ENCODE measurements around the gene HAP1. TPM values are rescaled to one million over a fixed set of nuclear protein-coding genes. Genes with fewer than 3 reads are reported as not detected.
"Not testable (repeated sequence)": the region's sequence is repeated elsewhere in the genome, so short reads cannot be mapped to it uniquely, and the experiment has no call there.

The HAP1 gene
- total RNA-seq, 1 donor from 2014 or later, result 0.96 TPM

DNA sequence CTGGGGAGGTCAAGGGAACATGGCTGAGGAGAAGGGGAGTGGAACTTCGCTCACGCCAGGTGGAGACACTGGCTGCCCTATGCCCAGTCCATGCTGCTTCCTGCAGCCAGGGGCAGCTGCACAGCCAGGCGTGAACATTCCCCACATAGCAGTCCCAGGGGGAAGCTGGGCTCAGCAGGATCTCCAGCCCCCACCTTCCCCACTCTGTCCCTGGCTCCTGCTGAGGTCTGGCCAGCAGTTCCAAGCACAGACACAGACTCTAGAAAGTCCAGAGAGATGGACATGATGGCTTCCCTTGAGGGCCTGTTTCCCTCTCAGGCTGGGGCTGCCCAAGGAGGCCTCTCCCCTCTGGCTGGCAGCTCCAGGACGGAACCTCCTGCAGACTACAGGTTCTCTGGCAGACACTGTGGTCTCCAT, 42.7 kb upstream of the HAP1 start:
- TF ChIP-seq, protein P1, sequence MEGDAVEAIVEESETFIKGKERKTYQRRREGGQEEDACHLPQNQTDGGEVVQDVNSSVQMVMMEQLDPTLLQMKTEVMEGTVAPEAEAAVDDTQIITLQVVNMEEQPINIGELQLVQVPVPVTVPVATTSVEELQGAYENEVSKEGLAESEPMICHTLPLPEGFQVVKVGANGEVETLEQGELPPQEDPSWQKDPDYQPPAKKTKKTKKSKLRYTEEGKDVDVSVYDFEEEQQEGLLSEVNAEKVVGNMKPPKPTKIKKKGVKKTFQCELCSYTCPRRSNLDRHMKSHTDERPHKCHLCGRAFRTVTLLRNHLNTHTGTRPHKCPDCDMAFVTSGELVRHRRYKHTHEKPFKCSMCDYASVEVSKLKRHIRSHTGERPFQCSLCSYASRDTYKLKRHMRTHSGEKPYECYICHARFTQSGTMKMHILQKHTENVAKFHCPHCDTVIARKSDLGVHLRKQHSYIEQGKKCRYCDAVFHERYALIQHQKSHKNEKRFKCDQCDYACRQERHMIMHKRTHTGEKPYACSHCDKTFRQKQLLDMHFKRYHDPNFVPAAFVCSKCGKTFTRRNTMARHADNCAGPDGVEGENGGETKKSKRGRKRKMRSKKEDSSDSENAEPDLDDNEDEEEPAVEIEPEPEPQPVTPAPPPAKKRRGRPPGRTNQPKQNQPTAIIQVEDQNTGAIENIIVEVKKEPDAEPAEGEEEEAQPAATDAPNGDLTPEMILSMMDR (IDR thresholded peaks at IDR 0.05; ENCODE audit: insufficient read depth, low read length, poor library complexity, severe bottlenecking), result peak; percentile 70
- no peaks in the 10 kb centered on the region for H3K27me3 ChIP-seq (ENCODE audit: control insufficient read depth, insufficient read depth, low read length)
- peak; percentile 77 for DNase-seq (ENCODE audit: low read depth)

DNA sequence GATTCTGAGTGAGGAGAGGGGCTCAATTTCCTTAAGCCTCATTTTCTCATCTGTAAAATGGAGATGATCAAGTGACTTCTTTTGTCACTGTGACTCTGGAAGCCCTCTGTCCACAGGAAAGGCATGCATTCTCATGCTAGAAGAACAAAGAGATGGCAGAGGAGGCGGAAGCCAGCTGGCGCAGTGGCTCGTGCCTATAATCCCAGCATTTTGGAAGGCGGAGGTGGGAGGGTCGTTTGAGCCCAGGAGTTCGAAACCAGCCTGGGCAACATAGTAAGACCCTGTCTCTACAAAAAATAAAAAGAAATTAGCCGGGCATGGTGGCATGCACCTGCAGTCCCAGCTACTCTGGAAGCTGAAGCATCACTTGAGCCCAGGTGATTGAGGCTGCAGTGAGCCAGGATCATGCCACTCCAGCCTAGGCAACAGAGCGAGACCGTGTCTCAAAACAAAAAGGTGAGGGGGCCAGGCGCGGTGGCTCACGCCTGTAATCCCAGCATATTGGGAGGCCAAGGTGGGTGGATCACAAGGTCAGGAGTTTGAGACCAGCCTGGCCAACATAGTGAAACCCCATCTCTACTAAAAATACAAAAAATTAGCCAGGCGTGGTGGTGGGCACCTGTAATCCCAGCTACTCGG, 41.9 kb upstream of the HAP1 start:
- H3K4me3 ChIP-seq (ENCODE audit: low read depth, low read length); DNase-seq (ENCODE audit: low read depth); H3K27me3 ChIP-seq (ENCODE audit: control insufficient read depth, insufficient read depth, low read length); H3K36me3 ChIP-seq (ENCODE audit: control insufficient read depth, insufficient read depth, low read length): not testable (repeated sequence)

More for the DNA sequence above, 42.7 kb upstream of the HAP1 start:
- no peak overlapping the region for H3K4me3 ChIP-seq (ENCODE audit: low read depth, low read length)
- peaks cover 2% of the 10 kb centered on the region for H3K36me3 ChIP-seq (ENCODE audit: control insufficient read depth, insufficient read depth, low read length)

DNA sequence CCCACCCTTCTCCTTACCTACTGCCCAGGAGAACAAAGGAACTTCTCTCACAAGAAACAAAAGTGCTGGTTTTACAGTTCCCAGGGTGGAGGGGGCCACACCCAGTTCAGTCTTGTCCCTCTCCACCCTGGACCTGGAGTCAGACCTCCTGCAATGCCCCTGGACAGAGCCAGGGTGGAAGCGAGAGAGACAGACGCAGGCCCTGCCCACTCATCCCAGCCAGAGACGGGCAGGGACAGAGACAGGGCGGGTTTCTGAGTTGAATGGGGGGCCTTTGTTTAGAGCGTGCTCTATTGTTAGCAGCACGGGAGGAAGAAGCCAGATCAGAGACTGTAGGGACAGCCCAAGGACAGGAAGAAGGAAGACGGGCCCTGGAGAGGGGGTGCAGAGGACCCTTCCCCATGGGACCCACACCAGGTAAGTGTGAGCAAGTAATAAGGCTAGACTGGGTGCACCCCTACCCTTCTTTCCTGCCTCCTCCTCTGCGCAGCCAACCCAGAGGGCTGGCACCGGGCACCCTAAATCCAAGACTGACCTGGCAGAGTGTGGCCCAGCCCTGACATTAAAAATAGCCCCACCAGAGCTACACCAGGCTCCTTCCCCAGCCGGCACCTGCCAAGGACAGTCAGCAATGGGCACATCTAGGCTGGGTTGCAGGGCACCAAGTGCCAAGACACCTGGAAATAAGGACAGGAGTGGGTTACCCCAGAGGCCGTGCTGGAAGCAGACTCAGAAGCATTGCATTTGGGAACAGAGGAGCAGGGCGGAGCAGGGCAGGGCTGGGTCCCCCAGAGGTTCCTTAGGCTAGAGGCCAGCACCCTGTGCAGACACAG, 41.2 kb upstream of the HAP1 start:
- TF ChIP-seq, protein P1 (IDR thresholded peaks at IDR 0.05; ENCODE audit: insufficient read depth, low read length, poor library complexity, severe bottlenecking), result no peak
- H3K27me3 ChIP-seq (ENCODE audit: control insufficient read depth, insufficient read depth, low read length), result no peaks in the 10 kb centered on the region
- DNase-seq (ENCODE audit: low read depth), result no peak
- H3K4me3 ChIP-seq (ENCODE audit: low read depth, low read length), result no peak overlapping the region
- H3K36me3 ChIP-seq (ENCODE audit: control insufficient read depth, insufficient read depth, low read length), result peaks cover 2% of the 10 kb centered on the region

DNA sequence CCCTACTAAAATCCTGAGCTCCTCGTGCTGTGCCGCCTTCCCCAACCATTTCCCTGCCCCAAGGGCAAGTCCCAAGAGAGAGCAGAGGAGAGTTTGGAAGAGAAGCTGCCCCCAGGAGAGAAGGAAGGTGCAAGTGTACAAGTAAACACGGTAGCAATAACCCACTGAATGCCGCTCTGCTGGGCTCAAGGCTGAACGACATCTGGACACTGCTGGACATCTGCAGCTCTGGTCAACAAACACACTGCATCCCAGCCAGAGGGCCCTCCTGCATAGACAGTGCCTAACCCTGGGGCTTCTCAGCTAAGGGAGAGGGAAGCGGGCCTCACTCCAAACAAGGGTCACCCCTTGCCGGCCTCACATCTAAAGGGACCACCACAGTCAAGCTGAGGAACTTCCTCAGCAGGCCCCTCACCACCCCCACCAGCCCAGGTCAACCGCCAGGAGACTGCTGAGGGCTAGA, 39.3 kb upstream of the HAP1 start:
- DNase-seq (ENCODE audit: low read depth), result no peak
- H3K4me3 ChIP-seq (ENCODE audit: low read depth, low read length), result no peak overlapping the region
- no peaks in the 10 kb centered on the region for H3K27me3 ChIP-seq (ENCODE audit: control insufficient read depth, insufficient read depth, low read length)
- TF ChIP-seq, protein P1 (IDR thresholded peaks at IDR 0.05; ENCODE audit: insufficient read depth, low read length, poor library complexity, severe bottlenecking), result no peak
- peaks cover 6% of the 10 kb centered on the region for H3K36me3 ChIP-seq (ENCODE audit: control insufficient read depth, insufficient read depth, low read length)

DNA sequence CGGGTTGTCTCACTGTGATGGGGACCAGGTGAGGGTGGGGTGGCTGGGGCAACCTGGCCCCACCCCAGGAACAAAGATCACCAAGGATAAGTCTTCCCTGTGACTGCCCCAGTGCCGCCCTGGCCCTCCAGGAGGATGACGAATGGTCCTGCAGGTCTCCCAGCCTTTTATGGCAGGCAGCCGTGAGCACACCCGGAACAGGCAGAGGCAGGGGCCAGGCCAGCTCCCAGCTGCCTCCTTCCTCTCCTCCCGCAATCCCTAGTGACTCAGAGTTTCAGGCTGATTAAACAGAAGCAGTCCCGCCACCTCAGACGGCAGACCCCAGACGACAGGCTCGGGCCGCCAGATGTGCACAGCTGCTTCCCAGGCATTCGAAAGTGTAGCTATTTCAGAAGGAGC, 38.7 kb upstream of the HAP1 start:
- H3K36me3 ChIP-seq (ENCODE audit: control insufficient read depth, insufficient read depth, low read length), result peaks cover 6% of the 10 kb centered on the region
- TF ChIP-seq, protein P1 (IDR thresholded peaks at IDR 0.05; ENCODE audit: insufficient read depth, low read length, poor library complexity, severe bottlenecking), result no peak
- no peak overlapping the region for H3K4me3 ChIP-seq (ENCODE audit: low read depth, low read length)
- peak; percentile 89 for DNase-seq (ENCODE audit: low read depth)
- no peaks in the 10 kb centered on the region for H3K27me3 ChIP-seq (ENCODE audit: control insufficient read depth, insufficient read depth, low read length)

DNA sequence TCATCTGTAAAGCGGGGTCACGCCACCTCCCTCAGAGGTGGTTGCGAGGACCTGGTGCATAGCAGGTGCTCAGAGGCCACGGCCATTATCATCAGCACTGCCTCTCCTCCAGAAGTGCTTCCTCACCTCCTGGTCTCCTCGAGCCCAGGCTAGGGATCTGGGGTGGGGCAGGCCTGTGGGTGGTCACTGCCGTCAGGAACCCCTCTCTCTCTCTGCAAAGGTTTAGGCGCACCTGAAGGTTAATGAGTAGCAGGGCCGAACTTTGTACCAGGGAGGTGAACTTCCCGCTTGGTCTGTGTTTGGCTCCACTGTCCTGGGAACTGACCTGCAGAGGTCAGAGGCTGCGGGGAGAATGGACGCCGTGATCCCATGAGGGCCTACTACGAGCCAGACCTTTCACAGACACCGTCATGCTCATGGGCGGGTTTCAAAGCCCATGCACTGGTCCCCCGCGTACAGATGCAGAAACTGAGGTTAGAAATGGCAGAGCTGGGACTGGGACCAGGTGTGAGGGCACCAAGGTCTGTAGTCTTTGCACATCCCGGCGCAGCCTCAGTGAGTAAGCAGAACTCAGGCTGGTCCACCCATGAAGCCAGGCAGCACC, 38.2 kb upstream of the HAP1 start:
- no peak for DNase-seq (ENCODE audit: low read depth)
- Histone ChIP-seq H3K36me3 (ENCODE audit: control insufficient read depth, insufficient read depth, low read length) (peaks cover 6% of the 10 kb centered on the region), H3K4me3 (ENCODE audit: low read depth, low read length) (no peak overlapping the region), H3K27me3 (ENCODE audit: control insufficient read depth, insufficient read depth, low read length) (no peaks in the 10 kb centered on the region)
- TF ChIP-seq, protein P1 (IDR thresholded peaks at IDR 0.05; ENCODE audit: insufficient read depth, low read length, poor library complexity, severe bottlenecking), result no peak

All from kidney epithelial cell (primary cell).